Skeletal muscle tissue (tissue), 4 donors: ENCODE measurements around the gene TLL2. TPM values are rescaled to one million over a fixed set of nuclear protein-coding genes. Genes with fewer than 3 reads are reported as not detected.

Source experiments
- H3K27ac ChIP-seq: one replicate; pipeline ENCODE4 v1.7.0; 2013; ENCODE audit warnings: mild to moderate bottlenecking, low read depth, low read length, inconsistent platforms
- H3K27me3 ChIP-seq, 3 donors: one replicate each; pipeline ENCODE4 v1.7.0; 2013; ENCODE audit warnings: low read length in 3 of 3; ENCODE audit not compliant: control insufficient read depth in 3 of 3, insufficient read depth in 3 of 3
- H3K36me3 ChIP-seq, 3 donors: one replicate each; pipeline ENCODE4 v1.7.0; 2013; ENCODE audit warnings: low read length in 3 of 3; ENCODE audit not compliant: control insufficient read depth in 3 of 3, insufficient read depth in 3 of 3
- H3K4me1 ChIP-seq, 3 donors: one replicate each; pipeline ENCODE4 v1.7.0; 2013; ENCODE audit warnings: low read length in 3 of 3, mild to moderate bottlenecking in 3 of 3; ENCODE audit not compliant: control insufficient read depth in 3 of 3, insufficient read depth in 3 of 3
- H3K4me3 ChIP-seq, 3 donors: one replicate each; pipeline ENCODE4 v1.7.0; 2013; ENCODE audit warnings: low read length in 3 of 3
- H3K9ac ChIP-seq, 3 donors: one replicate each; pipeline ENCODE4 v1.7.0; 2013; ENCODE audit warnings: low read length in 3 of 3, mild to moderate bottlenecking in 3 of 3, moderate library complexity in 2 of 3, low read depth in 1 of 3
- H3K9me3 ChIP-seq, 3 donors: one replicate each; pipeline ENCODE4 v1.7.0; 2013; ENCODE audit warnings: low read length in 3 of 3; ENCODE audit not compliant: control insufficient read depth in 3 of 3
- total RNA-seq: library from RNA; depleted of rRNA; stranded (reverse); fragments of >200 nt; gene quantifications from one replicate; pipeline ENCODE4 v1.2.3, GENCODE V29; 2014
- donor health status: Osteomylitis.

TLL2 gene
- total RNA-seq, 1 donor from 2014 or later = 0.52 TPM

DNA sequence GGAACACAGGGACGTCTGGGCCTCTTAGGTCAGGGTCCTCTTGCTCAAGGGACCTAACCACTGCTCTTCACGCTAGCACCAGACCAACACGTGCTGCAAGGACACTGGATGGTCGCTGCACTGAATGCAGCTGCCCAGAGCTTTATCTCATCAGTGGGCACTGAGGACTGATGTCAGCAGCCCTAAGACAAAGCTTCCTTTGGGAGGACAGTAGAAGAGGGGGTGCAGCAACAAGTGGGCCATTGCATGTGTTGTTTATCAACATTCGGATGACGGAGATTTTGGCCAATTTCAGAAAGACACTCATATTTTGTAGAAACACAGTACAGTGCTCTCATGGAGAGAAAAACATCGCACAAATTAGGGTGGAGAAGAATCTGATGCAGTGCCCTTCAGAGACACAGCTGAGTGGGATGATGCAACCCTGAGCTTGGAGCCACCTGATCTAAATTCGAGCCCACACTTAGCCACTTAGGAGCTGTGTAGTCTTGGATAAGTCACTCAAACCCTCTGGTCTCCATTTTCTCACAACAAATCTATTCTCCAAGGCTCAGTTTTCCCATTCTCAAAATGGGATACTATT is 156.6 kb downstream of the TLL2 start:
- H3K27ac ChIP-seq = no peak overlapping the region
- H3K27me3 ChIP-seq = peaks cover 0 to 11% (median 5%) of the 10 kb centered on the region in 3 donors
- H3K9me3 ChIP-seq = no peaks in the 10 kb centered on the region
- H3K9ac ChIP-seq = no peak overlapping the region
- no peaks in the 10 kb centered on the region for H3K4me1 ChIP-seq
- no peaks in the 10 kb centered on the region for H3K36me3 ChIP-seq
- H3K4me3 ChIP-seq = no peak overlapping the region

DNA sequence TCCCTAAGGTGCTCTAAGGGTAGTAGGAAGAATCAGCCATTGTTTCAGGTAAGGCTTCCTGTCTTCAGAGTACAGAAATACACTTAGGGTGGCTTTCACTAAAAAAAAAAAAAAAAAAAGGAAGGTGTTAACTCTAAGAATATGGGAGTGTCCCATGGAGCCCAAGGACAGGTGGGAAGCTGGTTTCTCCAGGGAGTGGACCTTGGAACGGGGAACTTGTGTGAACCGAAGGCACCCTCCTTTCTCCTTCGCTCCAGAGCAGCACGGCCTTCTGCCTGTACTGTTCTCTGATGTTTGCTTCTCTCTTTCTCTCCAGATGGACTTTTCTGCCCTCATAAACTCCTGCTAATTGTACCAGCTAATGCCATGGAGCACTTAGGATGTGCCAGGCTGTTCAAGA is 161.1 kb downstream of the TLL2 start:
- no peak overlapping the region for H3K4me3 ChIP-seq
- H3K9ac ChIP-seq = no peak overlapping the region
- peaks cover 0 to 8% (median 5%) of the 10 kb centered on the region in 3 donors for H3K27me3 ChIP-seq
- H3K9me3 ChIP-seq = no peaks in the 10 kb centered on the region
- H3K27ac ChIP-seq = no peak overlapping the region
- H3K4me1 ChIP-seq = no peaks in the 10 kb centered on the region
- H3K36me3 ChIP-seq = no peaks in the 10 kb centered on the region

DNA sequence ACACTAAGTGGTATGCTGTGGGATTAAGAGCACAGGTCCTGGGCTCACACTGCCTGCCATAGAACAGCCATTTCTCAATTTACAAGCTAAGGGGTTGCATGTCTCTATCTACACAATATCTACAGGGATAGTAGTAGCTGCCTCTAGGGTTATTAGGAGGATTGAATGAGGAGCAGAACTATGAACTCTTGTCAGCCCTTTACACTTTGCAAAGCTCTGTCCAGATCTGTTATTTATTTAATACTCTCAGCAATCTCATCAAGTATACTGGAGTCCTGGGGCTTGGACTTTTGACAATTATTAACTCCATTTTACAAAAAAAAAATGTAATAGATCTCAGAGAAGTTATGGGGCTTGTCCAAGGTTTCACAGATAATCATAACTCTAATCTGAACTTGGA is 161.7 kb downstream of the TLL2 start:
- H3K27me3 ChIP-seq = peaks cover 0 to 8% (median 4%) of the 10 kb centered on the region in 3 donors
- no peaks in the 10 kb centered on the region for H3K36me3 ChIP-seq
- H3K27ac ChIP-seq = no peak overlapping the region
- no peaks in the 10 kb centered on the region for H3K9me3 ChIP-seq
- H3K9ac ChIP-seq = no peak overlapping the region
- no peak overlapping the region for H3K4me3 ChIP-seq
- no peaks in the 10 kb centered on the region for H3K4me1 ChIP-seq

DNA sequence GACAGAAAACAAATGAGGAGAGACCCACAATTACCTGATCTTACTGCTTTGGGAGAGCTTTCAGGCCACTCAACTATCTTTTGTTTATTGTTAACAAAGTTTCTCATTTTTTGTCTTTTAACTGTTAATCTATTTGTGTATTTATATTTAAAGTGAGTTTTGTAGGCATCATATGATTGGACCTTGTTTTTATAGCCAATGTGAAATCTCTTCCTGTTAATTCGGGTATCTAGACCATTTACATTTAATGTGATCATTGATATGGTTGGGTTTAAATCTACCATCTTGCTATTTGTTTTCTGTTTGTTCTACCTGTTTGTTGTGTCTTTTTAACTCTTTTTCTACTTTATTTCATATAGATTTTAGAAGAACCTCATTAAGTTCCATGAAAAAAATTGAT is 167.4 kb downstream of the TLL2 start:
- Histone ChIP-seq H3K27me3 (no peaks in the 10 kb centered on the region), H3K36me3 (no peaks in the 10 kb centered on the region), H3K4me1 (no peaks in the 10 kb centered on the region), H3K4me3 (no peak overlapping the region), H3K9me3 (peaks cover 0 to 10% (median 2%) of the 10 kb centered on the region in 3 donors), H3K27ac (no peak overlapping the region), H3K9ac (no peak overlapping the region)

DNA sequence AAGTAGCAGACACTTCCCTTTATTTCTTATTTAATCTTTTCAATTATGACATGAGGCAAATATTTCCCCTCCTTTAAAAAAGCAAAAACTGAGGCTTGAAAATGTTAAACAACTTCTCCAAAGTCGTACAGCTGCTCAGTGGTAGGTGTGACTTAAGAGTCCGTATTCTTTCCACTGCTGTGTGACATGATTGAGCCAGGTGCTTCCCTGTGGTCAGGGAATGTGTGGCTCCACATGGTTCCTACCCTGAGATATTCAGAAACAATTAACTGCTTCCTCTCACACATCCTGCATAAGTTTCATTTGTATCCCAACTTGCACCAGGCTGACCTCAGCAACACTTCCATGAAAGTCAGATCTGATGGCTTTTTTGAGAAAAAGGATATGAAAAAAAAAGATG is 168.5 kb downstream of the TLL2 start:
- Histone ChIP-seq H3K36me3 (no peaks in the 10 kb centered on the region), H3K4me1 (no peaks in the 10 kb centered on the region), H3K9ac (no peak overlapping the region), H3K27ac (no peak overlapping the region), H3K4me3 (no peak overlapping the region), H3K9me3 (peaks cover 0 to 10% (median 2%) of the 10 kb centered on the region in 3 donors), H3K27me3 (no peaks in the 10 kb centered on the region)

DNA sequence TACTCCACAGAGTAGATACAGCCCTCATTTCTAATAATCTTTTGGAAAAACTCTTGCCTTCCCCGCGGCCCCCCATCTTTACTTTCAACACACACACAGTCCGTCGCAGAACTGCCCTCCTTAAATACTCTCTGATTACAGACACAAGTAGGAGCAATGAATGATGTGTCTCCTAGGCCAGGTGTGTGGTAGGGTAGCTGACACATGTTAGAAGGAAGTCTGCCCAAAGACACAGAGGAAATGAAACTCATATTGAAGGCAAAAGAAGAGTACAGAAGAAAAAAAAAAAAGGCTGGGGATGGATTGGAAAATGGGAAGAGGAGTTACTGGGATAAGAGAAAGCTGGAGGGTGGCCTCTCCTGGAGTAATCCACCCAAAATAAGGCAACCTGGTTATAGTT is 169.5 kb downstream of the TLL2 start:
- Histone ChIP-seq H3K27ac (no peak overlapping the region), H3K9me3 (peaks cover 0 to 10% (median 2%) of the 10 kb centered on the region in 3 donors), H3K4me1 (no peaks in the 10 kb centered on the region), H3K36me3 (no peaks in the 10 kb centered on the region), H3K4me3 (no peak overlapping the region), H3K27me3 (no peaks in the 10 kb centered on the region), H3K9ac (no peak overlapping the region)

DNA sequence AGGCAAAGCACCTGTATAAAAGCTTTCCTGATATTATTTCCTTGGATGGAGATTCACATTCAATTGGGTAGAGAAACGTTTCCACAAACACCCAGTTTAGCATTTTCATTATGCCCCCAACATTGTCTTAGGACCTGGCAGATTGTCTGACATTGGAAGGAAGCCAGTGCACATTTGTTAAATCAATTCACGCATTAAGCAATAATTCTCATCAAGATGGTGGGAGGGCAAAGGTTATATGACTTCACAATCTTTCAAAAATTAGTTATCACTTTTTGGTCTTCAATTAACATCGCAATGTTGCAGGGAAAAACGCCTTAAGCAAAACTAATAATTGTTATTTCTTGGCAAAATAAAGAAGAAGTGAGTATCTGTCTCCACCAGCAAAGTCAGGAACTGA is 171.3 kb downstream of the TLL2 start:
- Histone ChIP-seq H3K4me1 (no peaks in the 10 kb centered on the region), H3K9ac (no peak overlapping the region), H3K27ac (no peak overlapping the region), H3K9me3 (peaks cover 0 to 10% (median 2%) of the 10 kb centered on the region in 3 donors), H3K27me3 (no peaks in the 10 kb centered on the region), H3K36me3 (no peaks in the 10 kb centered on the region), H3K4me3 (no peak overlapping the region)

DNA sequence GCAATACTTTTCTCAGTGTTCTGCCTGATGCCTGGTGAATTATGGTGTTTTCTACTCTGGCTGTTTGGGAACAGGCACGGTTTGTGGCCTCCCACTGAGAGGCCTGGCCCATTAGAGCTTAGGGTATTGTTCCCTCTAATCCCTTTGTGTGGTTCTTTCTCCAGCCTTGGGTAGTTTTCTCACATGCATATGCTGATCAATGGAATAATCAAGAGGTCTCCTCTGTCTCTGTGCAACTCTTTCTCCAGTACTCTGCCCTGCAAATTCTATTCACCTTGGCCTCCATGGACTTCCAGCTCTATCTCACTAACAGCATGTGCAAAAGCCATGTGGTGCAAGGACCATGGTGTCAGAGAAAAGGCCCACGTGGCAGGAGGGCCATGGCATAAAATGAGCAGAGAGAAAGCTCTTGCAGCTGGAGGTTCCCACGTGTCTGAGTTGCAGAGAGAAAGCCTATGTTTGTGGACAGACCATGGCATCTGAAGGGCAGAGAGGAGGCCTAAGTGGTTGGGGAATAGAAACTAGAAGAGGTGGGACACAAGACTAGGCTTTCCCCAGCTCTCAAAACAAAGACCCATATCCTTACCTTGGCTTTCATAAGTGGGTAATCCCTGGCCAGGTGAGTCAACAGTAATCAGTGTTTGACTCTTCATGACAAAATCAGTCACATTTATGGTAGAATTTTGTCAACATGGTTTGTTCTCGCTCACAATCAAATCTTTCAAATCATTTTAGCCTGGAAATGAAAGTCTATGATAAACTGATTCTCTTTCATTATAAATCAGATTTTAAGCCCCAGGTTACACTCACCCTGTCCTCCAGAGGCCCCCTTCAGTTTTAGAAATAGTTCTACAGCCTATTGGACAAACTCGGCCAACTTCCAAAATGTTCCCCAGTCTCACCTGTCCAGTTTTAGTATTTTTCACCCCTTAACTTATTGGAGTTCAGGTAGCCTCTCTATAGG is 172.2 kb downstream of the TLL2 start:
- H3K36me3 ChIP-seq = no peaks in the 10 kb centered on the region
- H3K9ac ChIP-seq = no peak overlapping the region
- H3K9me3 ChIP-seq = peaks cover 0 to 10% (median 2%) of the 10 kb centered on the region in 3 donors
- H3K27me3 ChIP-seq = no peaks in the 10 kb centered on the region
- H3K4me1 ChIP-seq = no peaks in the 10 kb centered on the region
- no peak overlapping the region for H3K4me3 ChIP-seq
- H3K27ac ChIP-seq = no peak overlapping the region

DNA sequence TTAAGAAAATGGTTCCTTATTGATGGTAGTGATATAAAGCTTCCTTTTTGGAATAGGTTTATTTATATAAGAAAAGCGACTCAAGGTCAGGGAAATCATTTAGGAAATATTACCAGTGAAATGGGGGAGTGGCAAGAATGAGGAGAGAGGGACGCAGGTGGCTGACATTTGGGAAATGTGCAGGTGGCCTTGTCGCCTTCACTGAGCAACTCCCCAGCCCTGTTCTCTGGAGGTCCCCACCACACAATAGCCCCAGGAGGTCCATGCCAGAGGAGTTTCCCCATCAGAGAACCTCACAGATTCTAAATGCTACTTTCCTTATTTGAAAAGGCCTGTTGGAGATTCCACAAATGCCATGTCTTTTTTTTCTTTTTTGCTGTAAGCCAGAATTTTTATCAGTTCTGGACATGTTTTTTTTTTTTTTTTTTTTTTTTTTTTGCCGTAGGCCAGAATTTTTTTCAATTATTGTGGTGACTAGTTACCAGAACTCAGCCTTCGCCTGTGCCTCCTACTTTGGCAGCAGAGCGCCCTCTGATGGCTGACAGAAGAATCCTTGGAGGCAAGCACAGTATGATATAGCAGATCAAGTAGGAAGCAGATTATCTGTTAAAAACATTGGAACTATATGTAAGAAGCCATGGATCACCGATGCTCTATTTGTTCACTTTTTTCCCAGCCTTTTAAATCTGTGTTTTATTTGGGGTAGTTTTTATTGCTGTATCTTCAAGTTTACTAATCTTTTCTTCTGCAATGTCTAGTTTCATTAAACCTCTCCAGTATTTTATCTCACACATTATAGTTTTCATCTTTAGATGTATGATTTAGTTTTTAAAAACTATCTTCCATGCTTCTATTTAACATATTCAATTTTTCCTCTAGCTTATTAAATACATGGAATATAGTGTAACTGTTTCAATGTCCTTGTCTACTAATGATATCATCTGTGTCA is 173.5 kb downstream of the TLL2 start:
- H3K9me3 ChIP-seq = no peaks in the 10 kb centered on the region
- H3K9ac ChIP-seq = no peak overlapping the region
- no peak overlapping the region for H3K4me3 ChIP-seq
- H3K4me1 ChIP-seq = no peaks in the 10 kb centered on the region
- H3K27me3 ChIP-seq = peaks cover 0 to under 1% (median 0%) of the 10 kb centered on the region in 3 donors
- H3K36me3 ChIP-seq = no peaks in the 10 kb centered on the region
- H3K27ac ChIP-seq = no peak overlapping the region
